Suppressor macrophage treated with lipopolysaccharide for 1 hour (primary cell): ENCODE measurements around the gene COMMD6.
"Not testable (repeated sequence)": the region's sequence is repeated elsewhere in the genome, so short reads cannot be mapped to it uniquely, and the experiment has no call there.

Experiments
- DNase-seq, 3 donors: peaks; one replicate each; pipeline ENCODE4 v3.0.0-alpha.2; 2020 to 2022

The COMMD6 gene

GRCh38 chr13:75537401-75538365 lies at the start of gene COMMD6:
Gene COMMD6, minus strand, starts transcription at chr13:75537841. Its CDS starts 36 bp downstream, at chr13:75537805.
- peak; percentile 88 to 93 (median 92) for DNase-seq

- DNase-seq: no peak
Observed at GRCh38 chr13:75585153-75585552, 47.5 kb upstream of the COMMD6 start.

GRCh38 chr13:75583091-75583490 lies 45.5 kb upstream of the COMMD6 start:
- no peak for DNase-seq

GRCh38 chr13:75581874-75582640 lies 44.4 kb upstream of the COMMD6 start:
- DNase-seq: no peak

GRCh38 chr13:75579529-75579928 lies 41.9 kb upstream of the COMMD6 start:
- no peak for DNase-seq

- DNase-seq: no peak
Observed at GRCh38 chr13:75569576-75569975, 31.9 kb upstream of the COMMD6 start.

- DNase-seq: peak in 1 of 3 donors; percentile 22
Observed at GRCh38 chr13:75566658-75567057, 29.0 kb upstream of the COMMD6 start.

- DNase-seq: no peak
Observed at GRCh38 chr13:75558145-75558840, 20.7 kb upstream of the COMMD6 start.

- no peak for DNase-seq
Observed at GRCh38 chr13:75556961-75557360, 19.3 kb upstream of the COMMD6 start.

- DNase-seq: no peak
Observed at GRCh38 chr13:75555836-75556235, 18.2 kb upstream of the COMMD6 start.

- DNase-seq: peak in 1 of 3 donors; percentile 33
Observed at GRCh38 chr13:75554981-75555380, 17.3 kb upstream of the COMMD6 start.

GRCh38 chr13:75554464-75554863 lies 16.8 kb upstream of the COMMD6 start:
- DNase-seq: no peak

GRCh38 chr13:75550159-75550567 lies 12.5 kb upstream of the COMMD6 start:
- DNase-seq: peak; percentile 83 to 85 (median 84)

- DNase-seq: peak; percentile 99 to 100 (median 99)
Observed at GRCh38 chr13:75549262-75550158, 11.9 kb upstream of the COMMD6 start, which contains the start of gene UCHL3. Gene UCHL3, plus strand, starts transcription at chr13:75549791. Its CDS starts 30 bp downstream, at chr13:75549821.

- no peak for DNase-seq
Observed at GRCh38 chr13:75547917-75548316, 10.3 kb upstream of the COMMD6 start.

- DNase-seq: not testable (repeated sequence)
Observed at GRCh38 chr13:75545386-75545785, 7.7 kb upstream of the COMMD6 start.

- no peak for DNase-seq
Observed at GRCh38 chr13:75544681-75545330, 7.2 kb upstream of the COMMD6 start.

GRCh38 chr13:75541961-75542360 lies 4.3 kb upstream of the COMMD6 start:
- DNase-seq: no peak

GRCh38 chr13:75541287-75541686 lies 3.6 kb upstream of the COMMD6 start:
- DNase-seq: peak; percentile 80 to 91 (median 91)

GRCh38 chr13:75533861-75534260 lies 3.8 kb downstream of the COMMD6 start:
- no peak for DNase-seq

GRCh38 chr13:75530549-75530961 lies 7.1 kb downstream of the COMMD6 start:
- no peak for DNase-seq
